CD4-positive, alpha-beta T cell treated with Interleukin-2 at 100 ng/mL for 4 hours (primary cell): ENCODE data around the gene ARHGAP4.

Experiments used
- DNase-seq: peaks from one replicate; pipeline ENCODE4 v3.0.0-alpha.2; 2020; ENCODE audit warnings: low spot score

Gene ARHGAP4

GRCh38 chrX:153927672-153927921, 1.5 kb upstream of the ARHGAP4 start:
- DNase-seq: no peak

- peak; percentile 76 for DNase-seq
These were observed 1.0 kb upstream of the ARHGAP4 start for GRCh38 chrX:153926858-153927671.

- DNase-seq: no peak
These were observed 441 bp upstream of the ARHGAP4 start for GRCh38 chrX:153926552-153926857.

- DNase-seq: peak; percentile 20
These were observed 701 bp downstream of the ARHGAP4 start for GRCh38 chrX:153925387-153925738.

- DNase-seq: peak; percentile 44
These were observed 1.8 kb downstream of the ARHGAP4 start for GRCh38 chrX:153924149-153924861.

GRCh38 chrX:153922932-153923857, 2.9 kb downstream of the ARHGAP4 start:
- no peak for DNase-seq

- DNase-seq: peak; percentile 16
These were observed 4.3 kb downstream of the ARHGAP4 start for GRCh38 chrX:153921511-153922446.

GRCh38 chrX:153921070-153921469, 5.0 kb downstream of the ARHGAP4 start:
- DNase-seq: no peak

GRCh38 chrX:153920546-153920945, 5.5 kb downstream of the ARHGAP4 start:
- no peak for DNase-seq

GRCh38 chrX:153919281-153919680, 6.8 kb downstream of the ARHGAP4 start:
- DNase-seq: no peak

GRCh38 chrX:153917869-153918268, 8.2 kb downstream of the ARHGAP4 start:
- no peak for DNase-seq

GRCh38 chrX:153913701-153914100, 12.4 kb downstream of the ARHGAP4 start:
- no peak for DNase-seq

GRCh38 chrX:153913211-153913610, 12.9 kb downstream of the ARHGAP4 start:
- DNase-seq: no peak

GRCh38 chrX:153911798-153912197, 14.3 kb downstream of the ARHGAP4 start:
- DNase-seq: no peak

GRCh38 chrX:153910446-153910845, 15.6 kb downstream of the ARHGAP4 start:
- DNase-seq: no peak

GRCh38 chrX:153909980-153910360, 16.1 kb downstream of the ARHGAP4 start:
- no peak for DNase-seq

- no peak for DNase-seq
These were observed 16.8 kb downstream of the ARHGAP4 start for GRCh38 chrX:153909024-153909979.

- no peak for DNase-seq
These were observed 17.7 kb downstream of the ARHGAP4 start for GRCh38 chrX:153908219-153908860.

- DNase-seq: no peak
These were observed 18.6 kb downstream of the ARHGAP4 start for GRCh38 chrX:153907456-153907855.
